HG03025 (cell line): Measurements from ENCODE around the gene LRRC4.

Experiments used
- ATAC-seq: cut with Tn5 transposase; IDR thresholded peaks from one replicate; pipeline ENCODE4 v1.9.1; 2021; ENCODE audit warnings: mild to moderate bottlenecking, moderate library complexity; ENCODE audit not compliant: unreplicated experiment, low FRiP score

Gene LRRC4

DNA sequence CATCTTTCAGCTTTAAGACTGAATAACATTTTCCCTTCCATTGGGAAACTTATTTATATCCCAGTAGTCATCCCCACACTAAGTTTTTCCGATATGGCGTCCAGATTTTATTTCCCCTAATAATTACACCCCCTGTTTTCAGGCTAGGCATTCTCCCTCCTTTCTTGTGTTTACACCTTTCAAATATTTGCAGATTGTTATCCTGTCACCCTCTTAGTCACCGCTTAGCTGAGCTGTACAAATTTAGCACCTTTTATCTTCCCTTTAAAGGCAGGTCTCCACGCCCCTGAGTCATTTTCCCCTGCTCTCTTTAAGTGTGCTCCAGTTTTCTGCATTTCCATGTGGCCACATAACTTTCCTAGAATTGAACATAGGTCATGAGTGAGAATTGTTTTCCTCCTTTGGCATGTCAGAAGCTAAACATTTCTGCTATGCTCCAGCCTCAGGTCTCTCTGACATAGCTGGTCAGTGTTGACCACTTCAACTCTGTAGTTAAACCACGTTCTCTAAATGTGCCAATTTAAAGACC lies 47.4 kb downstream of the LRRC4 start:
- no peak for ATAC-seq

- no peak for ATAC-seq
These were observed 49.3 kb downstream of the LRRC4 start for GRCh38 chr7:127981965-127982364.

DNA sequence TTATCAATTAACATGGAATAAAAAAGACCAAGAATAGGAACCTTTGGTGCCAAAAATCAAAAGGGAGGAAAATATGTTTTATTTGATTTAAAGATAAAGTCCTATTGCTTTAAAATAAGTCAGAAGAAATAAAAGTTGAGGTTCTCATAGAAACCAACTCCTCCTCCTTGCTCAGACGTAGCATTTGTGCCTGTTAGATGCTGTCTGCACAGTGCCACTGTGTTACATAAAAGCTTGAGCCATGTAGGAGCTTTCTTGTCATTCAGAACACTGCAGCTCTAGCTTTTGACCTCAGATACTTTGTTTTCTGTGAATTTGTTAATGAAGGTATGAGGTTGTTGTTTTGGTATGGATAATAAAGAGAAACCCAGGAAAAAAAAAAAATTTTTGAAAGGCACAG lies 50.3 kb downstream of the LRRC4 start:
- no peak for ATAC-seq

- no peak for ATAC-seq
These were observed 51.5 kb downstream of the LRRC4 start for GRCh38 chr7:127979728-127980126.

DNA sequence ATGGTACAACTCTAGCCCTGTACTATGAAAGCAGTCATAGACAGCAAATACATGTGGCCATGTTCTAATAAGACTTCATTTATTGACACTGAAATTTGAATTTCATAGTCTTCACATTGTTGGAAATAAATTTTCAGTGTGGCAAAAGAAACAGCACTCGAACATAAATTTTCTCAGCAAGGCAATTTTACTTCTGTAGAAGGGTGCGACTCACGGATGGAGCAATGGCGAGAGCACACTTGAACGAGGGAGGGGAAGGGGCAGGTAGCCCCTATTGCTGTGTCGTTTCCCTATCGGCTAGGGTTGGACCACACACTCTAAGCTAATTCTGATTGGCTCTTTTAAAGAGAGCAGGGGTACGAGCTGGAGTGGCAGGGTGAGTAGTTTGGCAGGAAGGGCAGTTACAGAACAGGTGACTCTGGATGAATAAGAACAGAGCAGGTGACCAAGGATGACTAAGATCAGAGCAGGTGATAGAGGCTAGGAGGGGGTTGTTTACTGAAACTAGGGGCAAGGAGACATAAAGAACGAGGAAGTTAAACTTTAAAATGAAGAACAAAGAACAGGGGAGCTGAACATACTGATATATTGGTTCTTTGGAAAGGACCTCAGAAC lies 52.0 kb downstream of the LRRC4 start:
- ATAC-seq = no peak

- ATAC-seq = no peak
These were observed 52.8 kb downstream of the LRRC4 start for GRCh38 chr7:127978421-127978820.
